ENCODE results near the gene SURF6.
"Not testable (repeated sequence)": the region's sequence is repeated elsewhere in the genome, so short reads cannot be mapped to it uniquely, and the experiment has no call there.

The SURF6 gene

DNA sequence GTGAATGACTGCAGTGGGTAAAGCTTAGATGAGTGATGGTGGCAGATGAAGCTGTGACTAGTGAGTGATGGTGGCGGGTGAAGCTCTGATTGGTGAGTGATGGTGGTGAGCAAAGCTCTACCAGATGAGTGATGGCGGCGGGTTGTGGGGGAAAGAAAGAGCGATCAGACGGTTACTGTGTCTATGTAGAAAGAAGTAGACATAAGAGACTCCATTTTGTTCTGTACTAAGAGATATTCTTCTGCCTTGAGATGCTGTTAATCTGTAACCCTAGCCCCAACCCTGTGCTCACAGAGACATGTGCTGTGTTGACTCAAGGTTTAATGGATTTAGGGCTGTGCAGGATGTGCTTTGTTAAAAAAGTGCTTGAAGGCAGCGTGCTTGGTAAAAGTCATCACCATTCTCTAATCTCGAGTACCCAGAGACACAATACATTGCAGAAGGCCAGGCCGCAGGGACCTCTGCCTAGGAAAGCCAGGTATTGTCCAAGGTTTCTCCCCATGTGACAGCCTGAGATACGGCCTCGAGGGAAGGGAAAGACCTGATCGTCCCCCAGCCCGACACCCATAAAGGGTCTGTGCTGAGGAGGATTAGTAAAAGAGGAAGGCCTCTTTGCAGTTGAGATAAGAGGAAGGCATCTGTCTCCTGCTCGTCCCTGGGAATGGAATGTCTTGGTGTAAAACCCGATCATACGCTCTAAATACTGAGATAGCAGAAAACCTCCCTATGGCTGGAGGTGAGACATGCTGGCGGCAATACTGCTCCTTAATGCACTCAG is 52.5 kb downstream of the SURF6 start:
- not testable (repeated sequence) for DNase-seq

GRCh38 chr9:133282464-133283238 is 53.3 kb downstream of the SURF6 start:
- no peak for DNase-seq

GRCh38 chr9:133280392-133280791 is 55.6 kb downstream of the SURF6 start:
- no peak for DNase-seq

Data from NCI-H2227 treated with DMSO at 0.1 percent for 48 hours (cell line).